HepG2 (cell line): ENCODE measurements around the gene GALNT15. TPM values are rescaled to one million over a fixed set of nuclear protein-coding genes. Genes with fewer than 3 reads are reported as not detected.
A peak's percentile ranks its signal among the peaks of the same experiment; 100 is the strongest.

ENCODE experiments used
- ATAC-seq: fragments of 200-7000 bp; cut with Tn5 transposase; 3 replicates; pipeline ENCODE4 v1.9.1; 2020; ENCODE audit warnings: mild to moderate bottlenecking, moderate library complexity
- BruUV-seq: library from RNA; stranded (reverse); fragments of 400-500 nt; replicated peaks from 2 replicates; lab custom pipeline; 2021; lab: Mats Ljungman, UMichigan
- CTCF ChIA-PET: fragments of 300-600 bp; formaldehyde crosslinking; extraction: SDS; loops from one replicate; lab custom pipeline; 2021; ENCODE audit warnings: low total read pairs, inconsistent platforms, low intra/inter-chr PET ratio; lab: Yijun Ruan, JAX
- POLR2A ChIA-PET: fragments of 350-600 bp; sonication (Branson Sonifier 250); formaldehyde crosslinking; loops from one replicate; lab custom pipeline; 2020; ENCODE audit warnings: antibody characterized with exemption, inconsistent platforms; lab: Yijun Ruan, JAX
- DNase-seq: peaks from one replicate; pipeline ENCODE4 v3.0.0-alpha.2; 2015; ENCODE audit warnings: low spot score
- FAIRE-seq: peaks from 3 replicates; lab custom pipeline; 2011; peaks lifted over from hg19 to GRCh38; lab: Jason Lieb, UNC
- H2AFZ ChIP-seq: one replicate; pipeline ENCODE4 v1.6.1; 2011; ENCODE audit warnings: low read length, inconsistent platforms
- H3K27ac ChIP-seq: fragments of 300-600 bp; 3 replicates; pipeline ENCODE4 v1.8.0; 2011; ENCODE audit warnings: mixed run types, mild to moderate bottlenecking, mixed read lengths, low read length, inconsistent platforms; ENCODE audit not compliant: insufficient read depth; ENCODE audit errors: extremely low read length
- H3K27me3 ChIP-seq, 2 experiments: fragments of 200-600 bp in 1 of 2; 2 replicates in 1 of 2; 3 replicates in 1 of 2; pipeline versions ENCODE4 v1.6.0 to v1.8.0; 2011; ENCODE audit warnings: low read length in 2 of 2, mild to moderate bottlenecking in 2 of 2, moderate library complexity in 2 of 2, inconsistent platforms in 1 of 2; ENCODE audit not compliant: insufficient read depth in 2 of 2, control insufficient read depth in 1 of 2
- H3K36me3 ChIP-seq, 2 experiments: fragments of 200-600 bp in 1 of 2; replicated peaks in 1 of 2; 2 replicates in 1 of 2; 3 replicates in 1 of 2; pipeline versions ENCODE4 v1.5.1 to v1.8.0; 2011; ENCODE audit warnings: low read length in 2 of 2, inconsistent platforms in 1 of 2; ENCODE audit not compliant: insufficient read depth in 2 of 2, control insufficient read depth in 1 of 2
- H3K4me1 ChIP-seq: 2 replicates; pipeline ENCODE4 v1.5.1; 2012; ENCODE audit warnings: low read length, inconsistent platforms; ENCODE audit not compliant: insufficient read depth
- H3K4me2 ChIP-seq: 2 replicates; pipeline ENCODE4 v1.6.0; 2011; ENCODE audit warnings: low read depth, low read length, inconsistent platforms
- H3K4me3 ChIP-seq, 3 experiments: fragments of 200-600 bp in 1 of 3; sonication (generic), shearing (Covaris generic) in 1 of 3; replicated peaks in 1 of 3; 2 replicates each; pipeline ENCODE4 v1.5.1; 2011 to 2016; ENCODE audit warnings: low read length in 3 of 3, inconsistent platforms in 2 of 3, low read depth in 2 of 3, mild to moderate bottlenecking in 2 of 3, control low read depth in 1 of 3, mixed read lengths in 1 of 3; ENCODE audit not compliant: insufficient read depth in 1 of 3
- H3K79me2 ChIP-seq: one replicate; pipeline ENCODE4 v1.6.1; 2011; ENCODE audit warnings: low read length, inconsistent platforms; ENCODE audit not compliant: insufficient read depth
- H3K9ac ChIP-seq: 2 replicates; pipeline ENCODE4 v1.6.0; 2011; ENCODE audit warnings: mild to moderate bottlenecking, low read depth, low read length, inconsistent platforms; ENCODE audit not compliant: insufficient read depth
- H3K9me3 ChIP-seq: 2 replicates; pipeline ENCODE4 v1.5.1; 2012; ENCODE audit warnings: mild to moderate bottlenecking, low read length
- H4K20me1 ChIP-seq: 2 replicates; pipeline ENCODE4 v1.6.0; 2011; ENCODE audit warnings: inconsistent platforms, mild to moderate bottlenecking, low read length, moderate library complexity; ENCODE audit not compliant: insufficient read depth
- BCL6 ChIP-seq: IDR thresholded peaks from 2 replicates; pipeline ENCODE4 v1.6.1; 2016; ENCODE audit warnings: missing genetic modification reagents, missing compliant biosample characterization
- CEBPB ChIP-seq: IDR thresholded peaks from 2 replicates; pipeline ENCODE4 v1.6.1; 2011; ENCODE audit warnings: low read depth, low read length, improper control_type of control experiment, borderline replicate concordance
- ETS1 ChIP-seq: sonication (generic); formaldehyde crosslinking; IDR thresholded peaks from 2 replicates; pipeline ENCODE4 v1.4.0; 2020; ENCODE audit warnings: missing genetic modification reagents
- FLYWCH1 ChIP-seq: sonication (generic); formaldehyde crosslinking; IDR thresholded peaks from 2 replicates; pipeline ENCODE4 v1.8.1; 2023; ENCODE audit warnings: mild to moderate bottlenecking, missing genetic modification reagents
- ZSCAN29 ChIP-seq: sonication (generic); formaldehyde crosslinking; conservative IDR thresholded peaks from 2 replicates; pipeline ENCODE4 v1.4.0; 2020; ENCODE audit warnings: mild to moderate bottlenecking, missing genetic modification reagents
- WGBS: methylation state at CpG from one replicate; pipeline ENCODE4 v1.1.6; 2017; ENCODE audit warnings: low lambda C conversion rate; 5-methylcytosine and 5-hydroxymethylcytosine counted together
- in situ Hi-C: cut with HindIII; loops from 2 replicates; pipeline ENCODE4 v1.10.0; 2017; ENCODE audit warnings: low pct_unique_long_range_greater_than_20kb; ENCODE audit not compliant: extremely low pct_ligation_motif_present
- intact Hi-C: fragments of 100-400 bp; cut with micrococcal nuclease; formaldehyde crosslinking; loops from one replicate; pipeline ENCODE4 v1.10.0; 2022; ENCODE audit not compliant: unreplicated experiment
- polyA plus RNA-seq, 8 experiments: library from polyadenylated mRNA; depleted of rRNA in 3 of 8; stranded (reverse) in 7 of 8; unstranded in 1 of 8; fragments of >200 nt; fragmentation: Illumina TruSeq in 4 of 8; extraction: Trizol in 4 of 8; gene quantifications; 2 replicates each; pipeline versions ENCODE4 v1.2.1 to v1.2.3, GENCODE V29; 2011 to 2016; ENCODE audit warnings: low read depth in 4 of 8, missing spikeins in 1 of 8, mixed read lengths in 1 of 8; ENCODE audit not compliant: insufficient read depth in 1 of 8
- total RNA-seq, 5 experiments: library from RNA; depleted of rRNA; stranded (reverse); fragments of >200 nt; fragmentation: Illumina TruSeq; extraction: Trizol; gene quantifications; 2 replicates each; pipeline ENCODE4 v1.2.3, GENCODE V29; 2016; ENCODE audit warnings: low read depth in 1 of 5

Gene GALNT15
- total and polyA plus RNA-seq, 2 of the 13 experiments (the other 11 are each of a cell fraction or from before 2014, with no cell fraction given): 0.02 to 0.04 TPM

- CTCF ChIA-PET: no interaction called here
- H3K27me3 ChIP-seq: peaks cover 3 to 60% of the 10 kb centered on the region in 2 experiments; a peak in 3 of 5 replicates
- in situ Hi-C loops (no loop called here), intact Hi-C loops (loop anchor here (5.0 kb wide), 2 partner anchors 359 to 544 kb away; no protein-coding TSS in a partner anchor)
- FAIRE-seq (no peak), ATAC-seq (no peak), DNase-seq (no peak)
- no peak overlapping the region for H3K4me3 ChIP-seq
- no peaks in the 10 kb centered on the region for H3K36me3 ChIP-seq
- no peaks in the 10 kb centered on the region for H4K20me1 ChIP-seq
- no peaks in the 10 kb centered on the region for H3K9me3 ChIP-seq
- TF ChIP-seq BCL6 (CRISPR knock-in tag) (peak; percentile 71; the same call in 1 of the 2 replicates), ZSCAN29 (CRISPR knock-in tag) (no peak)
- WGBS: 24% methylated on average over 5 of the region's 6 CpGs
- no peak overlapping the region for H3K4me2 ChIP-seq
- POLR2A ChIA-PET: no interaction called here
- no peak overlapping the region for H3K27ac ChIP-seq
- BruUV-seq: no TSS peak
- H3K9ac ChIP-seq: no peak overlapping the region
- no peaks in the 10 kb centered on the region for H3K79me2 ChIP-seq
- H2AFZ ChIP-seq: no peak overlapping the region
- H3K4me1 ChIP-seq: peaks cover 27% of the 10 kb centered on the region
These were observed 2.0 kb downstream of the GALNT15 start for GRCh38 chr3:16176391-16177030.

- peaks cover 19% of the 10 kb centered on the region for H3K4me1 ChIP-seq
- DNase-seq (no peak), ATAC-seq (no peak), FAIRE-seq (no peak)
- H3K36me3 ChIP-seq: no peaks in the 10 kb centered on the region
- no peaks in the 10 kb centered on the region for H3K79me2 ChIP-seq
- CTCF ChIA-PET: interaction anchor here (1.4 to 3.9 kb wide), 2 partner anchors 70 to 128 kb away, joined by 7 to 58 read pairs; no protein-coding TSS in a partner anchor
- POLR2A ChIA-PET: no interaction called here
- H3K9ac ChIP-seq: no peak overlapping the region
- H3K4me3 ChIP-seq: no peak overlapping the region
- in situ Hi-C loops (no loop called here), intact Hi-C loops (loop anchor here (5.0 kb wide), 2 partner anchors 360 to 545 kb away; no protein-coding TSS in a partner anchor)
- BruUV-seq: no TSS peak
- H2AFZ ChIP-seq: no peak overlapping the region
- H3K27ac ChIP-seq: no peak overlapping the region
- H3K4me2 ChIP-seq: no peak overlapping the region
- peaks cover 3 to 59% of the 10 kb centered on the region in 2 experiments; a peak in 3 of 5 replicates for H3K27me3 ChIP-seq
- WGBS: 12% methylated on average over 4 of the region's 4 CpGs
- H3K9me3 ChIP-seq: no peaks in the 10 kb centered on the region
- TF ChIP-seq CEBPB (peak; percentile 35; the same call in 1 of the 2 replicates), ETS1 (CRISPR knock-in tag) (no peak), FLYWCH1 (no peak)
- H4K20me1 ChIP-seq: no peaks in the 10 kb centered on the region
These were observed 2.9 kb downstream of the GALNT15 start for GRCh38 chr3:16177382-16177781.
